Retinal pigment epithelial cell (primary cell): ENCODE measurements around the gene NNMT.
A peak's percentile ranks its signal among the peaks of the same experiment; 100 is the strongest.

ENCODE experiments used
- DNase-seq: peaks from one replicate; pipeline ENCODE4 v3.0.0-alpha.2; 2010; ENCODE audit warnings: low read depth
- H3K4me3 ChIP-seq: 2 replicates; pipeline ENCODE4 v1.5.1; 2011; ENCODE audit warnings: mild to moderate bottlenecking, low read length, control low read depth, moderate library complexity
- CTCF ChIP-seq: conservative IDR thresholded peaks from 2 replicates; pipeline ENCODE4 v1.5.1; 2011; ENCODE audit warnings: low read depth, low read length, control low read depth, inconsistent platforms

The NNMT gene

DNA sequence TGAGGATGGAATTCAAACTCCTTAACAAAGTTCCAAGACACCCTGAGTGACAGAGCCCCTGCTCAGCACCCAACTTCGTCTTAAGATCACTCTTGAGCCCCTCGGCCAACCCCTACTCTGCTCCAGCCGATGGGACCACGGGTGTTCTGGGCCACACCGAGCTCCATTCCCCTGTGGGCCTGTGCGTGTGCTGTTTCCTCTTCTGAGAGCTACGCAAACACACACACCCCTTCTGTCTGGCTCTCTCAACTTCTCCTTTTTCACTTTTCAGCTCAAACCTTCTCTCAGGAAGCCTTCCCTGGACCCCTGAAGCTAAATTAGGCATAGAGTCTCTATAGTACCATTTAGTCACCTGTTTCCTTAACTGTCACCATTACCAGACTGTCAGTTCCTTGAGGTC is 37.5 kb upstream of the NNMT start:
- no peak for TF ChIP-seq CTCF
- no peak for DNase-seq
- H3K4me3 ChIP-seq, result no peak overlapping the region

GRCh38 chr11:114259124-114259526 is 37.1 kb upstream of the NNMT start:
- TF ChIP-seq CTCF, result no peak
- DNase-seq, result no peak
- H3K4me3 ChIP-seq, result no peak overlapping the region

GRCh38 chr11:114259551-114259983 is 36.6 kb upstream of the NNMT start:
- TF ChIP-seq CTCF, result no peak
- no peak for DNase-seq
- H3K4me3 ChIP-seq, result no peak overlapping the region

GRCh38 chr11:114260077-114260476 is 36.1 kb upstream of the NNMT start:
- TF ChIP-seq CTCF, result no peak
- no peak overlapping the region for H3K4me3 ChIP-seq
- DNase-seq, result no peak

- H3K4me3 ChIP-seq, result no peak overlapping the region
- DNase-seq, result no peak
Measured at GRCh38 chr11:114260483-114260882, 35.7 kb upstream of the NNMT start.

DNA sequence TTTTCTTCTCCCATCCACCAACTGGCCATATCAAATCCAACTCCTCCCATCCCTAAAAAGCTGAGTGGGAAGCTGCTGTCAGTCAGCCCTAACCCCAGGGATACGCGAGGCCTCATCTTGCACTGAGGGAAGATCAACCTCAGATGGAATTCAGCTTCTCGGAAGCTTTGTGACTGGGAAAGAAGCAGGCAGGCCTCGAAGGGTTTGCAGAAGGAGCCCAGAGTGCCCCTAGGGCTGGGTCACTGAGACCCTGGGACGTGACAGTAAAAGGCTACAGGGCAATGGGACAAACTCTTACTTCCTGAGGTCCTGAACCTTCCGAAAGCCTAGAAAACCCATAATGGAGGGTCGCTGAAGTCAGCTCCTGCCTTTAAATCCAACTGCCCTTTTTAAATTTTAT is 34.4 kb upstream of the NNMT start:
- no peak overlapping the region for H3K4me3 ChIP-seq
- TF ChIP-seq CTCF, result no peak
- DNase-seq, result no peak

More at GRCh38 chr11:114260483-114260882, 35.7 kb upstream of the NNMT start:
- no peak for TF ChIP-seq CTCF

GRCh38 chr11:114262681-114263512 is 33.3 kb upstream of the NNMT start:
- no peak overlapping the region for H3K4me3 ChIP-seq
- DNase-seq, result no peak
- peak; percentile 88 for TF ChIP-seq CTCF
